HG02852 (cell line): ENCODE results near the gene MRPS11.
"Not testable (repeated sequence)": the region's sequence is repeated elsewhere in the genome, so short reads cannot be mapped to it uniquely, and the experiment has no call there.

Source experiments
- ATAC-seq: cut with Tn5 transposase; IDR thresholded peaks from one replicate; pipeline ENCODE4 v1.9.1; 2021; ENCODE audit warnings: mild to moderate bottlenecking, moderate library complexity; ENCODE audit not compliant: unreplicated experiment

The MRPS11 gene

DNA sequence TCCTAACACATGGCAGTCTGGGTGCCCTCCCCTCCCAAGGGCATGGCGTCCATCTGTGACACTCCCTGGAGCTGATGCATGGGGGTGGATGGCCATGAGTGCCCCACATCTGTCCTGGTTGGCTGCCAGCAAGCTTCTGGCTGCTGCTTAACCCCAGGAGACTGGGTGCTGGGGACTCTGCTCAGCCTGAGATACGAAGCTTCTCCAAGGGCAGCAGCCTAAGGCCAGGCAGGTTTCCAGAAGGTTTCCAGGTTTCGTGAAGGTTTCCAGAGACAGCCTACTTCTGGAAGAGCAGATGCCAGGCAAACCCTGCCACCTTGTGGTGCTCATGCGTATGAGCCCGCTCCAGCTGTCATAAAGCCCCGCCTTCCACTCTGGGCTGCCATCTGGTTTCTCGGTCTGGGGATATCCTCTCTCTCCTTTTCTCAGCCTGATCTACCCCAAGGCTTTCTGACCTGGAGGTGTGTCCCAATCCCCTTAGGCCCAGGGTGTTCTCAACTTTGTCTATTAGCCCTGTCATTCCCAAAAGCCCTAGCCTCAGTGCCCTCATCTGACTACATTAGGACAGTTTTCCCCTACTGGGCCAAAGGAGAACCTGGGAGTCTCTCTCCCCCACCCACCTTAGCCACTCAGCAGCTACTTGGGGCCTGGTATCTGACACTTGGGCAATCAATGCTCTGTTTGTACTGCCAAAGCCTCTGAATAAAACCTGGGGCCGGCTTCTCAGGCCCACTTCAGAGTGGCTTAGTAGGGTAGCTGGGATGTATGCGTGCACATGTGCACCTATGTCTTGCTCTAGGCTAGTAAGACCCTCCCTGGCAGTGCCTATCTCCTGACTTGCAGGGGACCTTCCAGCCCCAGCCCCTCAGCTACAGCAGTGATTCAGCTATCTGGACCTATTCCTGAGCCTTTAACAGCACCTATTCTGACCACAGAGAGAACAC lies 12.4 kb upstream of the MRPS11 start:
- ATAC-seq = peak; percentile 76

DNA sequence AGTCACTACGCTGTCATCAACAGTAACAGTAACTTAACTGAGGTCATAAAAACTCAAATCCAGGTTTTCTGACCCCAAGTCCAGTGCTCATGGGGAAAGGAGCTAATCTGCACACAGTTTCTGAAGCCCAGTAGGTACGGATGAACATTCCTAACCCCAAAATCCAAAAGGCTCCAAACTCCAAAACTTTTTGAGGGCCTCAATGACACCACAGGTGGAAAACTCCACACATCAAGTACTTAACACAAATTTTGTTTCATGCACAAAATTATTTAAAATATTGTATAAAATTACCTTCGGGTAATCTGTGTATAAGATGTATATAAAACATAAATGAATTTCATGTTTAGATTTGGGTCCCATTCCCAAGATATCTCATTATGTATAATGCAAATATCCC lies 10.8 kb upstream of the MRPS11 start:
- ATAC-seq = no peak

DNA sequence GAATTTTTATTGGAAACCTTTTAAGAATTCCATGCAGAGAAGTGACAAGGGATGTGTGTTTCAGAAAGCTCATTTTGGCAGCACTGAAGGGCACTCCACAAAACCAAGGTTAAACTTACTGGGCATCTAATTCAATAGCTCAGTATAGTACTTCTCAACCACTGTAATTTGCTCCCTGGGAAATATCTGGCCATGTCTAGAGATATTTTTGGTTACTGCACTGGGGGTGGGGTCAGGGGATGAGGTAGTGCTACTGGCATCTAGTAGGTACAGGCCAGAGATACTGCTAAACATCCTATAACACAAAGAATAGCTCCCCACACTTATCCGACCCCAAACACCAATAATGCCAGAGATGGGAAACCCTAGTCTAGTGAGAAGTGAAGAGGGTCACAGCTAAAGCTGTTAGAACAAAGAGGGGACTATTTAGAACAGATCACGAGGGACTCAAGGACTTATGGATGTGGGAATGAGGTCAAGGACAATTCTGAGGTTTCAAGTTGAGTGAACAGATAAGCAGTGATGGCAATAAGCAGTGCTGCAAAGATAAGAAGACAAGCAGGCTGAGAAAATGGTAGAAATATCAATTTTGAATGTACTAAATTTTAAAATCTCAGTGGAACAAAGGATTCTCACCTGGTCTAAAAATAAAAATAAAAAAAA lies 3.5 kb upstream of the MRPS11 start:
- no peak for ATAC-seq

DNA sequence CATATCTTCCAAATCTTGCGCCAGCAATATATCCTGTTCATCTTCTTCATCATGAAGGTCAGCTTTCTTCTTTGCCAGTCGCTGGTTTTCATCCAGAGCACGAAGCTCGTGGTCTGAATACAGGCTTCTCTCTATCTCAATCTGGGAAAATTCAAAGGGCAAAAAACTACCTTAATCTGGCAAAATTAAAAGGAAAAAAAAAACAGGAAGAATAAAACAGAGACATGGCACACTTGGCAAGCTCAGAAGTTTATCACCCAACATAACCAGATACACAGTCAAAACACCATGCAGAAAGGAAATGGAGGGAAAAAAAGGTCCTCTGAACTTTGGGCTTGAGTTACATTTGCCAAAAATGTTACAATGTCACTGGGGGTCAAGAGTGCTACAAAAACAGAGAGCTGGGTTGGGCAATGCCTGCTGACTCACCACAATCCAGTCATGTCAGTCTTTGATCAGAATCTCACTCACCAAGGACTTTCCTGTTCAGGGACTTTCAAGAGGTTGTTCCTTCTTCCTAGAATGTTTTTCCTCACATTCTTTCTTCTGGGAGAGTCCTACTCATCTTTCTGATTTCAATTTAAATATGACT lies 1.8 kb upstream of the MRPS11 start:
- no peak for ATAC-seq

DNA sequence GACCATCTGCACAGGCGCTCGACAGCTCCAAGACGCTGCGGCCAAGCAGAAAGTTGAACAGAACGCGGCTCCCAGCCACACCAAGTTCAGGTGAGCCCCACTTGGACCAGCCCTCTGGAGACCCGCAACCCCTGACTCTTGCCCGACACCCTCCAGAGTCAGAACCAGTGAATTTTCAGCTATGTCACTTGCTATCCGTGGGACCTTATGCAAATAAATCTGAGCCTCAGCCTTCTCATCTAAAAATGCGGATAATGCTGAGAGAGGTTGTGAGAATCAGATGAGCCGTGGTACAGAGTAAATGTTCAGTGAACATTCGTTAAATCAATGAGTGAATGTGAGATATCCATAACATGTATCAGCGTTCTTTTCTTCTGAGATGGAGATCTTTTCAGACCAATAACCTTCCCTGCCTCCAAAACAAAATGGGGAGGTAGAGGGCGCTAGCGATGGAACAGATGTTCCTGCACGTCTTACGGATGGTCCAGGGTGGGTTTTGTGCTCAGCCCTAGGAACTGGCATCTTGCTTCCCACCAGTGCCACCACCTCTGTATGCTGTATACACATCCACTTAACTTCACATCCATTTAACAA lies 524 bp downstream of the MRPS11 start:
- ATAC-seq = peak; percentile 1

DNA sequence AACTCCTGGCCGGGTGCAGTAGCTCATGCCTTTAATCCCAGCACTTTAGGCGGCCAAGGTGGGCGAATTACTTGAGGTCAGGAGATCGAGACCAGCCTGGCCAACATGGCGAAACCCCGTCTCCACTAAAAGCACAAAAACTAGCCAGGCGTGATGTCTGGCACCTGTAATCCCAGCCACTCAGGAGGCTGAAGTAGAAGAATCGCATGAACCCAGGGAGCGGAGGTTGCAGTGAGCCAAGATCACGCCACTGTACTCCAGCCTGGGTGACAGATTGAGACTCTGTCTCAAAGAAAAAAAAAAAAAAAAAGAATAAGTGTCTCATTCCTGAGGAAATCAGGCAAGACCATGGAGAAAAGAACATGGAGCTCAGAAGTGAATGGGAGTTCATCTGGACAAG lies 1.2 kb downstream of the MRPS11 start:
- ATAC-seq = not testable (repeated sequence)

DNA sequence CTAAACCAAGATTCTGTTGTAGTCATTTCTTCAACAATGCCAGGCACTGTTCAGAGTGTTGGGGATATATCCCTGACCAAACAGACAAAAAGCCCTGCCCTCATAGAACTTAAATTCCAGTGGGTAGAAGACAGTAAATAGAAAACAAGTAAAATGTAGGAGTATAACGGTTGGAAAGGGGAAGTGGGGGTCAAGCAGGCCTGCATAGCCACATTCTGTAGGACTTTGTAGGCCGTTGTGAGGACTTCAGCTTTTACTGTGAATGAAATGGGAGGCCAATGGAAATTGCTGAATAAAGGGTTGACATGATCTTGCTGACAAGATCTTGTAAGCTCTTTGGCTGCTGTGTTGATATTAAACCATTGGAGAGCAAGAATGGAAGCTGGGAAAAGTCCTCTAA lies 1.8 kb downstream of the MRPS11 start:
- ATAC-seq = no peak

DNA sequence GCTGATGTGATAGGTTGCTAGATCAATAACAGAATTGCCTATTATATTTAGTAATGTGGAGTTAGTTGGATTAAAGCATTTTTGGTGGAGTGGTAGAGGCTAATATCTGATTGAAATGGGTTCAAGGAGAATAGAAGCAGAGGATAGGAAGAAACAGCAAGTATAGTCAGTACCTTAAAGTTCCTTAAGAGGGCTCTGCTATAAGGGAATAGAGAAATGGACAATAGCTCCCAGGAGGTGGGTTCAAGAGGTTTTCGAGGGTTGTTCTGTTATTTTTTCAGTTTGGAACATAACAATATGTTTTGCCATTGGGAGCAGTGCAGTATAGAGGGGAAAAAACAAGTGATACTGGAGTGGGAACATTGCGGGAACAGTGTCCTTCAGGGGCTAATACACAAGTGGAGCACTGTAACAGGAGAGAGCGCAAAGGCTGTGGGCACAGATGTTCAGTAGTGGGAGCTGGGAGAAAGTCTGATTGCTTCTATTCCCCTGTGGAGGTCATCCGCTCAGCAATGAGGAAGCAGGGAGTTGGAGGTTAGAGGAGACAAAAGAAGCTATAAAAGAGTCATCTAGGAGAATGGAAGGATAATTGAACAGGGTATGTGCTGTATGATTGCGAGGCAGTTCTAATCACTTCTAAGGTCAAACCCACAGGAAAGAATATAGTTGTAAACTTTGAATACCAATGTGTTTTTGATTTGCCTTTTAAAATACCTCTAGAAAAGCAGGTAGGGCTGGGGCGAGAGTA lies 3.3 kb downstream of the MRPS11 start:
- ATAC-seq = no peak

DNA sequence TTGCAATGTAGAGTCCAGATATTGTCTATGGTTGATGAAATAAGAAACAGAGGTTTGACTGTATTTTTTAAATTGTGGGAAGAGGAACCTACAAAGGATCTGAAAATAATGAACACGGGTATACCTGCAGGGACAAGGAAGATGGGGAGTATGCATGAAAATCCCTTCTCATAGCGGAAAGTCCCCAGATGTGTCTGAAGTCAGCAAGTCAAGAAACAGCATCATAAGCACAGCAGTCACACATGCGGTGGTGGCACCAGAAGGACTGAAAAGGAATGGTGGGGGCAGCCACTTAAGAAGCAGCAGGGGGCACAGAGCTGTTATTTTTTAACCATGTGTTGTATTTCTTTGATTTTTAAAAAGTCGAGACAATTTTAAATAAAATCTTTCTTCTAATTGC lies 4.7 kb downstream of the MRPS11 start:
- no peak for ATAC-seq

DNA sequence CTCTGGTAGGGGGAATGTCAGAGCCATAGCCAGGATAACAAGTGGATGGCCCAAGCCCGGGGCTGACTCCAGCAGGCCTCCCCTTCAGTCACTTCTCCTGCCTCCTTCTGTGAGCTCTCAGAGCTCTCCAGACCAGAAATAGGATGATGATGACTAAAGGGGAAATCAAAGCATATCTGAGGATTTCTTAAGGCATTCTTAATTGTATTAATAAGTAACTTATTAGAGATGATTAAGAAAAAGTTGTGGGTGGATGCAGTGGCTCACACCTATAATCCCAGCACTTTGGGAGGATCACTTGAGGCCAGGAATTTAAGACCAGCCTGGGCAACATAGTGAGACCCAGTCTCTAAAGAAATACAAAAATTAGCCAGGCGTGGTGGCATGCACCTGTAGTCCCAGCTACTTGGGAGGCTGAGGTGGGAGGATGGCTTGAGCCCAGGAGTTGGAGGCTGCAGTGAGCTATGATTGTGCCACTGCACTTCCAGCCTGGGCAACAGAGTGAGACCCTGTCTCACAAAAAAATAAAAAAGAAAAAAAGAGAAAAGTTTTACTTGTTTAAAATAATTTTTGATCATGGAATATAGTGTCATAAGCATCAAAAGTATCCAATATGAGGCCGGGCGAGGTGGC lies 6.3 kb downstream of the MRPS11 start:
- not testable (repeated sequence) for ATAC-seq

DNA sequence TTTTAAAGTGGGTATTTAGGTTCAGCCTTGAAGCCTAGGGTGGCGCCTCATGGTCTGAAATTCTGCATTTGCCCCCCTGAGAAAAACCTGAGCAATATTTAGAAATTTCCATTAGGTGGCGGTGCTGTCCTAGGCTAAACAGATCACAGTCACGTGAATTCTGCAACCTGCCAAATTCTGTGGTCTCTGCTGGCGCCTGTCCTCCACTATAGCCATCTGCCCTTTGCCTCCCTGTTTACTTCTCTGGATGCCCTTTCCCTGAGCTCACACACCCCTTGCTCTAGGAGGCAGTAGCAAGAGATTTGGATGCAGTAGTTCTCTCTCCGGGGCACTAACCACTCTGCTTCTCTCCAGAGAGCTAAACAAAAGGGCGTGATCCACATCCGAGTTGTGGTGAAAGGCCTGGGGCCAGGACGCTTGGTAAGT lies 9.1 kb downstream of the MRPS11 start:
- no peak for ATAC-seq

DNA sequence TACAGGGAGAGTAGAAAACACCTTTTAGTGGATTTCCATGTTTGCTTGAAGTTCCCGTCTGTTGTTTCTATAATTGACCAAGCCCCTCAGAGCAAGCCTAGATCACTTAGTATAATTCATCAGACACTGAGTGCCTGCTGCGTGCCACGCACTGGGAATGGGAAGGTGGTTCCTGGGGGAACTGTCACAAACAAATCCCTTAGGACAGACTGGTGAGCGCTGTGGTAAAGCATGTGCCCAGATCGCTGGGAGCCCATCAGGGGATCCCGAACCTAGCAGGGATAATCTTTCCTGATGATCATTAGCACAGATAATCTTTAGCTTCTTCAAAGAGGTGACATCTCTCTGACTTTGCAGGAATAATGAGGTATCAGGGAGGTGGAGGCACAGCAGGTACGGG lies 9.6 kb downstream of the MRPS11 start:
- no peak for ATAC-seq

DNA sequence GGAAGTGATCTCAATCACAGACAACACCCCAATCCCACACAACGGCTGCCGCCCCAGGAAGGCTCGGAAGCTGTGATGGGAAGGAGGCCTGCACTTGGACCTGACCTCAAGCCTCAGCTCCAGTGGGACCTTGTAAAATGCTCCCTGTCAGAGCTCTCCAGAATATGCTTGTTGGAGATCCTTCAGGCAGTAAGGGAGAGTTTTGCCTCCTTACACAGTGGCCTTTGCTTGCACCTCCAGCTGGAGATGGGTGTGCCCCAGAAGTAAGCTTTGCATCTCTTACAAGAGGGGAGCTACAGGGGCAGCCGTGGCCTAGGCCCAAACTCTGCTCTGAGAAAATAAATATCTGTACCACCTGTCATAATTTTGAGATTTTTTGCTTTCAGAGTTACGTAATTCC lies 10.4 kb downstream of the MRPS11 start:
- no peak for ATAC-seq

DNA sequence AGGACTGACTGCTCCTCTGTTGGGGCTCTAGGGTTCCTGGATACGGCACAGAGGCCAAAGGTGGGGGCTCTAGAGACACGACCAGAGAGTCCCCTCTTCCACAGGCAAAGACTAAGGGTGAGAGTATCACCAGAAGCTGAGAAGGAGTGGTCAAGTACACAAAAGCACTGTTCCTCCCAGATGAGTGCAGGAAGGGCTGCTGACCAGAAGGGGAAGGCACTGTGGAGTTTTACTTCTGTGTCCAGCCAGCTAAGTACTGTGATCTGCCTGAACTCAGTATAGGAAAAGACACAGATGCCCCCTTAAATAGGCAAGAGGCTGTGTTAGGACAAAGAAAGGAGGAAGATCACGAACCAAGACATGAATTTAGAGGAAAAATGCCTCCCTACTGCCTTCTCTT lies 11.7 kb downstream of the MRPS11 start:
- ATAC-seq = no peak

DNA sequence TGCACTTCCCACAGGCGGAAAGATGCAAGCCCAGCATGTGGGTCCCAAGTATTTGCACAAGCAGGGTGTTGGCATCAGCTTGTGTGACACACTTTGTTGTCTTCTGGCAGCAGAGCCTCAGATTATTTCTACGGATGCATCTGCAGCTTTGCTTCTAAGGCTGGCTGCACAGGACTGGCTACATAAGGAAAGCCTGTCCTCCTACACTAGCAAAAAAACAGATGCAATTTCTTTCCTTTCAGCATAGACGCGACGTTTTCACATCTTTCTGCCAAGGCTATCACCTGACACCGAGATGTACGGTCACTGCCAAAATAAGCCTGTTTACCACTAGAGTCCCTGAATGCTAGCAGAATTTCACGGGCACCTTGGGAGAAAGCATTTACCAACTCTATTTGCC lies 13.5 kb downstream of the MRPS11 start:
- ATAC-seq = no peak

DNA sequence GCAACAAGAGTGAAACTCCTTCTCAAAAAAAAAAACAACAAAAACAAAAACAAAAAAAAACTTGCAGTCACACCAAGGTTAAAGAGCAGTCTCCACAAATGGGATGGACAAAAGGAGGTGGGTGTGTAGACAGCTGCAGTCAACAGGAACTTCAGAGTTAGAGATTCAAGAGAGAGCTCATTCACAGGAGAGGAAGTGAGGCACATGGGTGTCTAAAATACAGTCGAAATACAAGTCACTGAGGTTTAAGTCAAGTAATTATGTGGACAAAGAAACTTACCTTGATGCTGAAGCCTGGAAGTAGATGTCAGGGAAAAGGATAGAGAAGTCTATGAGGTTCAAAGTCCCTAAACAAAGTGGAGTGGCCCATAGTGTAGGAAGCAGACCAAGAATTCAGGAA lies 14.8 kb downstream of the MRPS11 start:
- no peak for ATAC-seq

DNA sequence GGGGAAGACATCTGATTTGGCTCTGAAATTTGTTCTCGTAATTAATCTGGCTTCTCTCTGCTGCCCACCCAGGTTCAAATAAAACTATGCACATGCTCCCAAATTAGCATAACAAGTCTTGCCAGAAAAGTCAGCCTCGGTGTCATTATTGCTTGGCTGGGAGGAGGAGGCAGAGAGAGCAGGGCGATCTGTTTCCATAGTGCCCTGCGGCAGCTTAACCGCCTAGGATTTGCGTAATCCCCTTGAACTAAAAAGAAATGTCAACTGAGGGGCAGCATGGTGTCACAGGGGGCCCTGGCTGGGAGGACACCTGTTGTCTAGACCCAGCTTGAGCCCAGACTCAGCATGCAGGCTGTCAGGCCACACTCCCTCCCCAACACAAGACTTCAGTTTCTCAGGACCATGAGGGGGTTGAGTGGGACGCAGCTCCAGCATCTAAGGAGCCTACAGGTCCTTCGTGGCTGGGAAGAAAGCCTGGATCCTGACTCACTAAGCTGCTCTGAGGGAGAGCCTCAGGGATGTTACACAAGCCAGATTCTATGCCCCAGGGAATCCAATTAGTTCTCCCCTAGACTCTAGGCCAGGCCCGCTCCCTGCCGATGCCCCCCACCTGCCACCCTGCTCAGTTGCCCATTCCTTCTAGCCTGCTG lies 17.3 kb downstream of the MRPS11 start:
- ATAC-seq = no peak

DNA sequence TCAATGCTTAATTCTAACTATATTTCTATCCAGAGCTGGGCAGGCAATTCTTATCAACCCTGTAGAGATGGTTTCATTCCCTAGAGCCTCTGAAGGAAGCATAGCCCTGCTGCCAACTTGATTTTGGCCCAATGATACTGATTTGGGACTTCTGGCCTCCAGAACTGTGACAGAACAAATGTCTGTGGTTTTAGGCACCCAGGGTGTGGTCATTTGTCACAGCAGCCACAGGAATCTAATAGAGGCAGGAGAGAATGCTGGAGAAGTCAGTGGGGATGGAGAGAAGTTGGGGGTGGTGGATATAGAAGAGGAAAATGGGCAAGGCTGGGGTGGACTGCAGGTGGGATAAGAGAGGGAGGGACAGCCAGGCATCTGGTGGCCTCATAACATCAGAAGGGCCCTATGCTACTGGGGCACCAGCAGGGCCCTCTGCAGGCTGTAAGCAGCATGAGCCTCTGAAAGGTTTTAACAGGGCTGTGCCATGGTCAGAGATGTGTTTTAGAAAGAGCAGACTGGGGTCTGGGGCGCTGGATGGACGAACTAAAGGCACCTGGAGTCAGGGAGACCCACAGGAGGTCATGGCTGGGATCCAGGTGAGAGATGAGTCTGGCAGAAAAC lies 19.8 kb downstream of the MRPS11 start:
- no peak for ATAC-seq

DNA sequence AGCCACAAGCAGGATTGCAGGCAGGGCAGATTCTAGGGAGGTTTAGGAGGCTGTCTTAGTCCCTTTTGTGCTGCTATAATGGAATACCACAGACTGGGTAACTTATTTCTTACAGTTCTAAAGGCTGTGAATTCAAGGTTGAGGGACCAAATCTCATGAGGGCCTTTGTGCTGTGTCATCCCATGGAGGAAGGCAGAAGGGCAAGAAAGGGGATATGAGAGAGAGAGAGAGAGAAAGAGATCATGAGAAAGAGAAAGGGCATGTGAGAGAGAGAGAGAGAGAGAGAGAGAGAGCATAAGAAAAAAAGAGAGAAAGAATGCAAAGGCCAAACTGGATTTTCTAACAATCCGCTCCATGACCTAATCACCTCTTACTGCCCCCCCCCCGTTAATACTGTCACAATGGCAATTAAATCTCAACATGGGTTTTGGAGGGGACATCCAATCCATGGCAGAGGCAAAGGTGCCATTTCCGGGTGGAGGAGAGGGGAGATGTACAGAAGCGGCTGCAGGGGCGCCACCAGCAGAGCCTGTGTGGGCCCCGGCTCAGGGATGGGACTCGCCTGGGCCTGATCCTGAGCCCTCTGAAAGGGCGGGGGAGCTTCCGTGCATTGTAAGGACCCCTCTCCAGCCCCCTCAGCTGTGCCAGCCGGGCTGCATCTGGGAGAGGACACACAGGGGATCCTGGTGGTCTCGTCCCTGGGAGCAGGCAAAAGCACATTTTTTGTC lies 20.5 kb downstream of the MRPS11 start:
- no peak for ATAC-seq
